HG03575 (cell line): Measurements from ENCODE around the gene NT5DC4.

ENCODE experiments used
- ATAC-seq: cut with Tn5 transposase; IDR thresholded peaks from one replicate; pipeline ENCODE4 v1.9.1; 2021; ENCODE audit not compliant: unreplicated experiment, insufficient number of reproducible peaks, low FRiP score; ENCODE audit errors: extremely low read depth

NT5DC4 gene

DNA sequence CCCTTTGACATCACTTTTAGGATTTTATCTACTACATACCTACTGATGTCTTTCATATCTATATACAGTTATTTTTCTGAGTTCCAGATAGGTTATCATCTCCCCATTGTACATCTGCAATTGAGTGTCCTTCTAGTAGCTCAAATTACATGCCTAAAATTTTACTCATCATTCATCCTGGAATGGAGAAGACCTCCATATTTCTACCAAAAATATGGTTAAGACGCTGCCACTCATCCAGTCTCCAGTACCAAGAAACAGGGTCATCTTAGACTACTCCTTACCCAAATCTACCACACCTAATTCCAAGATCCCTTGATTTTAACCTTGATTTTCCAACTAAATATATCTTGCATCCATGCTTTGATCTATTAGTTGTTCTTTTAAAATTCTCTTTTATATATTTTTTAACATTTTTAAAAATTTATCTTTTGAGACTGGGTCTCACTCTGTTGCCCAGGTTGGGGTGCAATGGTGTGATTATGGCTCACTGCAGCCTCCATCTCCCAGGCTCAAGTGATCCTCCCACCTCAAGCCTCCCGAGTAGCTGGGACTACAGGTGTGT, 52.2 kb downstream of the NT5DC4 start:
- no peak for ATAC-seq

DNA sequence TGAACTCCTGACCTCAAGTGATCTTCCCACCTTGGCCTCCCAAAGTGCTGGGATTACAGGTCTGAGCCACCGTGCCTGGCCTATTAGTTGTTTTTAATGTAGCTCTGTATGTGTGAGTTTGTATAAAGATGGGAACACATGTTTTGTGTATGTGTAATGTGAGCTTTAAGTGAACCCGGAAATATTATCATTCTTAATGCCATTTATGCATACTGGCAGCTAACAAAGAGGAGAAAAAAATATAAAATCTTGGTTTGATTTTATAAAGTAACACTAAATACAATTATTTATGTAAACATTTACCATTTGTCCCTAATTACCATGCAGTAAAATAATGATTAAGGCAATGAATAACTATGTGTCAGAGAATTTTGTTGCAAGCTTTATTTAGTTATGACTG, 52.7 kb downstream of the NT5DC4 start:
- no peak for ATAC-seq

DNA sequence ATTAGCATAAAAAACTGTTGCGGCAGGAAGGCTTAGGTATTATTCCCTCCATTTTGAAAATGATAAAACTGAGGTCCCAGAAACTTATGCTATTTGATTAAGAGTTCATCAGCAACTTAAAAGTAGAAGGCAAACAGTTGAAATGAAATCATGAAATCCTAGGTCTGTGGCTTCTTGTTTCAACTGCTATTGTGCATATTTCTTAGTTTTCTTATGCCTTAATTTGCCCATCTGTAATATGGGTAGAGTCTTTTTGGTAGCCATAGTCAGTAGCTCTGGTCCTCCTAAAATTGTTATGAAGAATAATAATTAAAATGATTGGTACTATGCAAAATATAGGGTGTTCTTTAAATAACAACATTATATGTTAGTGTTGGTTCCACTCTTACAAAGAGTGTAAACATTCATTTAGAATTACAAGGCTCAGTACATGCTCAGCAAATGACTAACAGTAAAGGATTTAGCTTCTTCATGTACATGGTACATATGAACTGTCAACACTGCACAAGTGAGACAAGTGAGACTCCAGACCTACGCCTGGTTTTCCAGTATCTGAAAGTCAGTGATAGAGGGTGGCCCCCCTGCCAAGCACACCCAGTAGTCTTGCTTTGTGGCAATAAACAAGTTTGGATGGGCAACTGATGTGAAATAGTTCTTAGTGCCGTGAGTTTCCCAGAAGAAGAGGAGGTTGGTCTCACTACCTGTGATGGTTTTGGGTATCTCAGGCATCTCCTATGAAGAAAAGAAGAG, 53.9 kb downstream of the NT5DC4 start:
- ATAC-seq, result no peak

DNA sequence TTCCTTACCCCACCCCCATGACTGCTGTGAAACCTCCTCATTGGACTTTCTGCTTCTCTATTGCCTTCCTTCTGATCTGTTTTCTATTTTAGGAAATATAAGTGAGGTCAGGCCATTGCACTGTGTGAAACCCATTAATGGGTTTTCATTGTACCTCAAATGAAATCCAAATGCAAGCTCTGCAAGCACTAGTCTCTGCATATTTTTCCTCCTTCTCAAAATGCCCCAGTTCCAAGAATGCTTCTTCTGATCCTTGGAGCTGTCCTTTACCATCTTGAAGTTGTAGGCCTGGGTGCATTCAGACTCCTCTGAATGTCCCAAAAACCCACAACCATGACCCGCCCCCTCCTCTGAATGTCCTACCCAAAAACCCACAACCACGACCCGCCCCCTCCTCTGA, 55.3 kb downstream of the NT5DC4 start:
- no peak for ATAC-seq

DNA sequence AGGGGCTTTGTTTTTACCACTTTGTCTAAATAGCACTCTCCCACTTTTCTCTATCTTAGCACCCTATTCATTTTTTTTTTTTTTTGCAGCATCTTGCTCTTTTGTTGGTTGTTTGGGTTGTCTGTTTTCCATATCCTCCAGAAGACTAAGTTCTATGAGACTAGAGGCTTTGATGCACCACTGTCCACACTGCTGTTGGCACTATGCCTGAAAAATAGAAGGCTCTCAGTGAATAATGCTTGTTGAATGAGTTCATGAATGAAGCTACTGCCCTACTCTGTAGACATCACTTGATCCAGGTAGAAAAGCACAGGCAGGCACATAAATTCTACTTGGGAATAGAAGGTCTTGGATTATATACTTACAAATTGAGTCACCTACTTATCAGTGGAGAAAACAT, 56.2 kb downstream of the NT5DC4 start:
- no peak for ATAC-seq

DNA sequence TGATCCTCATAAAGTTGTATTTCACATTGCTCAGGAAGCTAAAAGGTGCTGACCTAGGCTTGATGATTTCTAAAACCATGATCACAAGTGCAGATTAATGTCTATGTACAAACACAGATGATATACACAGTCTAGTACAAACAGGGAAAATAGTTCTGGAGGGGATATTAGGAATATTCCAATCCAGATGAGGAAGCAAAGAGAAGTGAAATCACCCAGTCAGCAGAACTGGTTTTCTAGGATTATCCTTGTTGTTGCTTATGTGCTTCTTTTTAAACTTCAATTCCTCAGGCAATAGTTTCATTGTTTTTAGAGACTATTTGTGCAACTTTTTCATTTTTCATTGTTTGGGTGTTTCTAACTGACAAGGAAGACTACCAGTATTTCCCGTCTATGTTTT, 58.8 kb downstream of the NT5DC4 start:
- no peak for ATAC-seq

DNA sequence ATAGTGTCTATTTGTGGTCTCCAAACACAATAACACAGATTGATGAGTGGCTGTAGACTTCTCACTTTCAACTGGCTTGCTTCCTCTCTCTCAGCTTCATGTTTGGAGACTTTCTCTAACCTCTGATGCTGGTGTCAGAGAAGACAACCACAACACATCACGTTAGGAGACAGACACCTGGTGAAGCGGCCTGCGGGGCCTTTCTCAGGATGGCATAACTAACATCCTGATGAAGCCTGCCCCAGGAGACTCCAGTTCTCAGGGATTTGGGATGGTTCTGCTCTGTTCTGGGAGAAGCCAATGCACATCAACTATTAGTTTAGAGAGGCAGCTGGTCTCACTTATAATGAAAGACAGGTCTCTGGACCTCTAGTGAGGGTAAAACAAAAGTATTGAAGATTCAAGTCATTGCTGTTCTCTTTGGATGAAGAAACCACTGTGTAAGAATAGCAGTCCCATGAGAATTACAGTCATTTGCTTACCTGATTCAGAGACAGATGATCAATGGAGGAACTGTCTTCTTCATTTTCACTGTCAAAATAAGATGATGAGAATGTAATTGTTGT, 61.5 kb downstream of the NT5DC4 start:
- ATAC-seq, result peak; percentile 58

DNA sequence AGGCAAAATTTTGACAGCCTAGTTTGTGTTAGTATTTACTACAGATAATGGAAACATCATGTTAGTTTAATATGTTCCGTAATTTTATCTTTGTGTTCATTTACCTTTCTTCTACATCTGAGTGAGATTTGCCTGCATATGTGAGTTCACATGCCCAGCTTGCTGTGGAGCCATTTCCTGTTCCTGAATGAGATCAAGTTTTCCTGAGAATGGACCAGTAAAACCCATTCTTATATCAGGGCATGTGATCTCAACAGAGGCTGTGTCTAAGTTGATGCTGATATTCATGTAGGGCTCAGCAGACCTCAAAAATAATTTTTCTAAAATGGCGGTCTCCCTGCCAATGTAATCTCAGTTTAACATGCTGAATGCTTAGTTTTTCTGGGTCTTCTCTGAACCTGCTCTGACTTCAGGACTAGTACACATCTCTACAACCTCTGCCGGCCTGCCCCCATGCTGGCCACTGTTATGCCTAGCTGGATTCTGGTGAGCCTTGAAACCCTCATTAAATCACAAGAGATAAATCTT, 62.4 kb downstream of the NT5DC4 start:
- no peak for ATAC-seq

DNA sequence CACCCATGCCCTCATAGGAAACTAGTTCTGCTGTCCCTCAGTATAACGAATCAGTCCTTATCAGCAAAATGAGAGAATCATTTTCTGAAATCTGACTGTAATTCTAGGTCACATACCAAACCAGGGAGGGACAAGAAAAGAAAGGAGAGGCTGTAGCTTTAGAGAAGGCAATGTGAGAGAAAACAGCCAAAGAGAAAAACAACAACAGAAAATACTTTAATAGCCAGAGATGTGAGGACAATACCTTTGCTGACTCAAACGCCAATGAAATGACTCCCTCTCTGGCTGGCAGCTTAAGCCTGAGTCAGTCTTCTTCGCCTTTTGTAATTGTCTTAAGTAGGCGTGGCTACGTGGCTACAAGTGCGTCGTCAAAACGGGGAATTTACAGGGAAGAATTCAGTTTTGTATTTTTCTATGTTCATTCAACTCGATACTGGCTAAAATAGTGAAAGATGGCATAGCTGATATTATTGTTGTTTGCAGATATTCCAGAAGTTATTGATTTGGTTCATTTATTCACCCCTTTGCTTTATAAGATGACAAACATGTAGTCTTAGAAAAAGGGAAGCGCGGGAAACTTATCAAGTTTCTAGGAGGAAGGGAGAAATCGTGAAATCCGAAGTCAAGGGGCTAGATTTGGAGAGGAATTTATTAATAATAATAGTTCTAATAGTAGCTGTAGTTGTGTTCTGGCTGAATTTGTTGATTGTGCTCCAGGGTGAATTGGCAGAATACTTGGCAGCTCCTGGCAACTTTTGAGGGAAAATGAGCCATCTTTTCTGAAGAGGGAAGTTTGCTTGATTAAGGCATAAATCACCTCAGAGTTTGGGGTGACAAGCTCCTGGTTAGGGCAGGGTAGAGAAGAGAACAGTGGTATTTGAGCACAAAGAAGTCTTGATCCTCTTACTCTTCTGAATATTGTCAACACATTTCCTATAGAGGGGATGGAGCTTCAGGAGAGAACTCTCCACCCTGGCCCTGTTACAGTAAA, 63.7 kb downstream of the NT5DC4 start, which contains the start of gene IL1A:
Gene IL1A (minus strand): TSS at position 295 of the 991 bp plus-strand sequence. CDS start 723 bp downstream, outside the sequence.
- ATAC-seq, result no peak

DNA sequence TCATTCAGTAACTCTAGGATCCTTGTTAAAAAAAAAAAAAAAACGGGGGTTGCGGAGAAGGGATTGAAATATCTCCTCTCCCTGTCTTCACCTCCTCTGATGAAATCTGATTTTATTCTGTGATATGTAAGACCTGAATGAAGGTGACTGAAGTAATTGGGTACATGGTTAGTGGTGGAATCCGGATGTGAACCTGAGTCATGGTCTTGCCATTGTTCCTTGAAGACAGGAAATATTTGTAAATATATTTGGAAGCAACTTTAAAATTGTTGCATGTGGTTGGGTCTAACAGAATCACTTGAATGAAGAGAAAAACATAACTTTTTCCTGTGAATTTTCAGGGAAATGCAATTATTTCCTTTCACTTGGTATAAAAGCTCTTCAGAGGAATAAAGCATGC, 66.5 kb downstream of the NT5DC4 start:
- no peak for ATAC-seq

DNA sequence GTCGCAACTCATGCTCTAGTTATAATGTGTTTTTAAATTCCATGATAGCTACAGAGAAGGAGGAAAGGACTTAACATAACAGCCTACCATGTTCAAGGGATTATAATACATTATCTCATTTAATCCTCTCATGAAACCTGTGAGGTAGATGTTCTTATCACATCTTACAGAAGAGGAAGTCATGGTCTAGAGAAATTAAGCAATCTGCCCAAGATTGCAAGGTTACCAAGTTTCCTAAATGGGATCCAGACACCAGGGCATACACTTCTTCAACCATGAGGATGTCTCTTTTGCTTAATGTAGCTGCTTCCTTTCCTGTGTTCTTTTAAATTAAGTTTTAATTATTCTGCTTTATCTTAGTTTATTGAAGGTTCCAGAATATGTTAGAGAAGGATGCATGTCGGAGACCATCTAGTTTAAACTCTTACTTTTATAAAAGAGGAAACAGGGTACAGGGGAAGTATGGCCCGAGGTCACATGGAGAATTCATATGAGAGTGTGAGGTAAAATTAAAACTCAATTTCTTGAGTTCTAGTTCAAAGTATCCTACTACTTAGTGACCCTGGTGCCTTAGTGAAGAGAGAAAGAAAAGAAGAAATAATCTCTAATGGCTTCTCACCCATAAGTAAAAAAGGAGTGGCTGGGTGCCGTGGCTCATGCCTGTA, 67.0 kb downstream of the NT5DC4 start:
- ATAC-seq, result no peak

DNA sequence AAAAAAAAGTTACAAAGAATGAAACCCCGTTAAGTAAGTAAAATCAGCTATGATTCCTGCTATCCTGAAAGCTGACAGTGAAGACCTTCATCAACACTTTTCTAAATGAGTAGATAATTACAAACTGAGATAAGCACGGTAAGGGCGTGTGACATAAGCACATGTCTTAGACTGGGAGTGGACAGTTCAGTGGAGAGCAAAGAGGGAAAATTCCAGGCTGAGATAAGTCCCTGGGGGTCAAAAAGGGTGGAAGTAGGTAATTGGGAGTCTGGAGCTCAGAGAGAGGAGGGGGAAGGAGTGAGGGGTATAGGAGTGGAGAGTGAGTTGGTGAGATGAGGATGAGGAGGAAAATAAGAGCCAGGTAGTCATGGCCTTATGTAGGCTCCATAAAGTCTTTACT, 67.8 kb downstream of the NT5DC4 start:
- ATAC-seq, result no peak
